NCI-H1694 treated with DMSO at 0.1 percent for 48 hours (cell line): ENCODE measurements around the gene HOXD10.

Experiments used
- DNase-seq: peaks from one replicate; lab custom pipeline; 2025; lab: John Stamatoyannopoulos, UW

The HOXD10 gene

DNA sequence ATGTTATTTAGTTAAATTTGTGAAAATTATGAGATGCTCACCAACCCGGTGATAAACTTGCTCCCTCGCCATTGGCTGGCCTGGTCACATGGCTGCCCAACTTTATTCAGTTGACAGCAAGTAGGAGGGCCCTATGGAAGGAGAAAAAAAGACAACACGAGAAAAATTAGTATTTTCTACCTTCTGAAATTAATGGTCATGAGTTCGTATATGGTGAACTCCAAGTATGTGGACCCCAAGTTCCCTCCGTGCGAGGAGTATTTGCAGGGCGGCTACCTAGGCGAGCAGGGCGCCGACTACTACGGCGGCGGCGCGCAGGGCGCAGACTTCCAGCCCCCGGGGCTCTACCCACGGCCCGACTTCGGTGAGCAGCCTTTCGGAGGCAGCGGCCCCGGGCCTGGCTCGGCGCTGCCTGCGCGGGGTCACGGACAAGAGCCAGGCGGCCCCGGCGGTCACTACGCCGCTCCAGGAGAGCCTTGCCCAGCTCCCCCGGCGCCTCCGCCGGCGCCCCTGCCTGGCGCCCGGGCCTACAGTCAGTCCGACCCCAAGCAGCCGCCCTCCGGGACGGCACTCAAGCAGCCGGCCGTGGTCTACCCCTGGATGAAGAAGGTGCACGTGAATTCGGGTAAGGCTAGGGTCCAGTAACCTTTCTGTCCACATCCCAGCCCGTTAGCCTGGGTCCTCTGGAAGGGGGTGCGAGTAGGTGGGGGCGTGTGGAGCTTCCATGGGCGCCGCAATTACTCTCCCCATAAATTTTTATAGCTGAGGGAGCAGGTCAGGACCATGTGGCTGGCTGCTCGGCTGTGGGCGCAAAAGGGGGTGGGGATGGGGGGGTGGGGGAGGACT lies 35.1 kb downstream of the HOXD10 start, which contains the start of gene HOXD4:
Gene HOXD4 (plus strand): TSS at position 109 of the 846 bp plus-strand sequence. CDS start 84 bp downstream, at position 193.
- no peak for DNase-seq

DNA sequence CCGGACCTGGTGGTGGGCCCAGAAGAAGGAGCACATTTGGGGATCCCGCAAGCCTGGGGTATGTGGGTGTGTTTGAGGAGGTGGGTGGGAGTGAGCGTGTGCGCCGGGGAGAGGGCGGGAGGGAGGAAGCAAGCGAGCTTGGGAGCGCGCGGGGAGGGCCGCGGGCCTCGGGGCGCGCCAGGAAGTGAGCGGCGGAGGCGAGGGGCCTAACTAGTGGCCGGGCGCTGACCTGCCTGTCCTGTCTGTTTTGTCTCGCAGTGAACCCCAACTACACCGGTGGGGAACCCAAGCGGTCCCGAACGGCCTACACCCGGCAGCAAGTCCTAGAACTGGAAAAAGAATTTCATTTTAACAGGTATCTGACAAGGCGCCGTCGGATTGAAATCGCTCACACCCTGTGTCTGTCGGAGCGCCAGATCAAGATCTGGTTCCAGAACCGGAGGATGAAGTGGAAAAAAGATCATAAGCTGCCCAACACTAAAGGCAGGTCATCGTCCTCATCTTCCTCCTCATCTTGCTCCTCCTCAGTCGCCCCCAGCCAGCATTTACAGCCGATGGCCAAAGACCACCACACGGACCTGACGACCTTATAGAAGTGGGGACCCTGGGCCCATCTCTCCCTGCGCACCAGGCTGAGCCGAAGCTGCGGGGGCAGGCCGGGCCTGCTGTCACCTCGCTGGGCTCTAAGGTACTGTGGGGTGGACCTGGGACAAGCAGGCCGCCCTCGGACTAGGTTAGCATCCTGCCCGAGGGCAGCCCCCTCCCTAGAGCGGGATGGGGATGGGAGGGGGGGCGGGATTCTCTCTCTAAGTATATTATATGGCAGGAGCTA lies 36.0 kb downstream of the HOXD10 start:
- DNase-seq = no peak

DNA sequence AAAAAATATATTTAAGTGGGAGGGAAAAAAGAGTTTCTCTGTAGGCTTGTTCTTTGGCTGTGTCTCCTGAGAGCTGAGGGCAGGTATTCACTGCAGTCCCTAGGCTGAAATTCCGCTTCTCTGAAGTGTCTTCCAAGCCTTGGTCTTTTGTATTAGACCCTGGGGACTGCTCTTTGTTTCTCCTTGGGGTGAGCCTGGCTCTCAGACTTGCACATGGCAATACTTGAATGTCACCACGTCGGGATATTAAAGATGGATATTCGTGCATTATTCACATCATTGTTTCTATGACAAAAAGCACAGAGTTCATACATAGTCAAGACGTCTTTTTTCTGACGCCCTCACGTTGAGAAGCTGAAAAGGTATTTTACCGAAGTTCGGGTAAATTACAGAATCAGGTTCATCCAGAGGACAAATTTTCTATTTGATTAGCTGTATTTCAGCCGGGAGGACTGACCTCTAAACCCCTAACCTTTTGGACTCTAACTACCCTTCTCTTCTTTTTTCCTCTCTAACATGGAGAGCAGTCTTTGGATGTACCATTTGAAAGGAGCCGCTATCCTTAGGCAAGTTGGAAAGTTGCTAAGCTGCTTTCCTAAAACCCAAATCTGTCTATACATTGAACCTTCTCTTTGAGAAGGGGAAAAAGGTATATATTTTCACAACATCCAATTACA lies 38.1 kb downstream of the HOXD10 start:
- DNase-seq = no peak

DNA sequence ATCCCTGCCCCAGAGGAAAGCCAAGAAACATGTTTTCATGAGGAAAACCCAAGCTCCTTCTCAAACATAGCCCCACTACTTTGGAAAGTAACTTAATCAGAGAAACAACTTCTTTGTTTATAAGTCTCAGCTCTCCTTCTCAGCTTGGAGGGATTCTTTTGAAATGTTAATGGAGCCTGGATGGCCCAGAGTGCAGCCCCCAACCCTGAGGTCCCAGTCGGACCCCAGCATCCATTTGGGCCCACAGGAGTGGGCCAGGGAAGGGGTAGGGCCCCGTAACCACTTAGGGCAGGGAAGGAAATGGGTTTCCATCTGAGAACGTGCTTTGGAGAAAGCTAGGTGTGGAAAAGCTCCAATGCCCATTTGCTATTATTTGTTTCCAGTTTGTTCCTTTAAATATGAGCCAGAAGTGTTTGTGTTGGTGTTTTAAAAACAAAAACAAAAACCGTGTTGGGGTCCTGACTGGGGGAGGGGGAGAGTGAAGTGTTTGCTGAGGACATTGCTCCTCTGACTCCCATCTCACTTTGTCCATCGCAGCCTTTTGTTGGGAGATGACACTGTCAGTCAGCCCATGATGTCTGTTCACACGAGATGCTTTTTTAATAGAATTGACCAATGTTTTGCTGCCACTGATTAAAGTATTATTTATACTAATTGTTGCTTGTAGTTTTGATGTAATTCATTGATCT lies 38.9 kb downstream of the HOXD10 start:
- DNase-seq = no peak

DNA sequence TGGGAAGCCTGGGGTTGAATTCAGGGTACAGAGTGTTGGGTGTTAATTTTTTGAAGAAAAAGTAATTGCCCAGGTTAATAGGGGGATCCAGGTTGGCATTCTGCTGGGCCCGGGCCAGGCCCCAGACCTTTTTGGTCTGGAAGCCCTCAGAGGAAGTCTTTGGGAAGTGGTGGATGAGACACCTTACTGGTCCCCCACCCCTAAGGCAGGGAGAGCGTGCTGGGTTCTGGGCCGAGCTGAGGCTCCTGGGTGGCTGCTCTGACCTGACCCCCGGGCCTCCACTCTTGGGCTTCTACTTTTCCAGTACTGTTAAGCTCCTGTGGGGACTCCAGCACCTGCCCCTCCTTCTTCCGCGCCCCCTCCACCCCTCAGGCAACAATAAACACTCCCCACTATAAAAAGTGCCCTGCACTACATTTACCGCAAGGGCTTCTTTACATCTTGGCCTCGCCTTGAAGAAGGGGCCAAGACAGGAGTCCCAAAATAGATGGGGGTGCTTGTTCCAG lies 39.8 kb downstream of the HOXD10 start:
- no peak for DNase-seq

DNA sequence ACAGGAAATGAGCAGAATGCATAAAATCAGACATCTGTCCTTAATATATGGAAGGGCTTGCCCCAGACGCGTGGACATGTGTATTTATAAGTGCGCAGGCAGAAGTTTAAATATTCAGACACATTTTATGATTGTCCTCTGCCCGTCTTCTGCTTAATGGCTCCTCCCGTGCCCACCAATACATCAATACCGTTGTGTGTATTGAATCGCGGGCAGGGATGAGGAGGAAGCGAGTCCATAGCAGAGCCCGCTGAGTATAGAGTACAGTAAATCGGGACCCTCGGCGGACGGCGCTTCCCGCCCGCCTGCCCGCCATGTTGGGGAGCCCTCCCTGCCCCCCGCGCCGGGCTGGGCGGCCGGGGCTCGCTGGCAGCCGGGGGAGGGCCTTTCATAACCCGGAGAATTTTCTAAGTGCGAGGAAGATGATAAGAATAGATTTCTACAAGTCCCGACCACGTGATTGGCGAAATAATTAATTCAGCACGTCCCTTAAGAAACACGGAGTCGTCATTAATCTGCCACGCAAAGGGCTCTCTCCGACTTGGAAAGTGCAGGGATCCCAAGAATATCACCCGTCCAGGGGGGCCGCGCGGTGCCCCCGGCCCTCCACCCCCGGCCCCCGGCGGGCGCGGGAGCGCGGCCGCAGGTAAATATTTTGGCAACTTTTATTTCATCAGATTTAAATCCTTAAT lies 40.4 kb downstream of the HOXD10 start, which contains the start of gene HOXD3:
Gene HOXD3 (plus strand): TSS at position 501 of the 692 bp plus-strand sequence. CDS start 11,808 bp downstream, outside the sequence.
- no peak for DNase-seq

DNA sequence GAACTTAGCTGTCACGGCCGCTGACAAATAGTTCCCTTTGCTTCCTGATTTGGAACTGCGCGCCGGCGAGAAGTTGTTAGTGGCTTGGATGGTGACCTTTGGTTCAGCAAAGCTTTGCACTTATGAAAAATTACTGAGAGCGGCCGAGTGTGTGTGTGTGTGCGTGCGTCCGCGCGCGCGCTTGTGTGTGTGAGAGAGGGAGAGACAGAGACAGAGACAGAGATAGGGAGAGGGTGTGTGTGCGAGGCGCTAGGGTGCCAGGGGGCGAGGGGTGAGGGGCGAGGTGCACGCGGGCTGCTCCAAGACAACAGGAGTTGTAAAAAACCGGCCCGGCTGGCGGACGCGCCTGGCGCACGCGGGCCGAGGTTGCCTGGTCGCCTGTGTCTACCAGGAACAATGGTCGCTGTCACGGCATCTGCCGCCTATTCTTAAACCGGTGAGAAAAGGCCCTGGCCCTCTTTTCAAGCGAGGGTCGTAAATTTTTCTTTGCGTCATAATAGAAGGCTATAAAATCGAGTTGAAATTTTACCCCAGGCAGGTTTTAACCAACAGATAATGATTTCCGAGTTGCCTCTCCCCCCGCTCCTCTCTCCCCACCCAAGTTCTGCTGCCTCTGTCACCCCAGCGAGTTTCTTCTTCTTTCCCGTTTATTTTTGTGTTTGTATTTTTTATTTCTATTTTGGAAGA lies 41.1 kb downstream of the HOXD10 start:
- peak; percentile 43 for DNase-seq

DNA sequence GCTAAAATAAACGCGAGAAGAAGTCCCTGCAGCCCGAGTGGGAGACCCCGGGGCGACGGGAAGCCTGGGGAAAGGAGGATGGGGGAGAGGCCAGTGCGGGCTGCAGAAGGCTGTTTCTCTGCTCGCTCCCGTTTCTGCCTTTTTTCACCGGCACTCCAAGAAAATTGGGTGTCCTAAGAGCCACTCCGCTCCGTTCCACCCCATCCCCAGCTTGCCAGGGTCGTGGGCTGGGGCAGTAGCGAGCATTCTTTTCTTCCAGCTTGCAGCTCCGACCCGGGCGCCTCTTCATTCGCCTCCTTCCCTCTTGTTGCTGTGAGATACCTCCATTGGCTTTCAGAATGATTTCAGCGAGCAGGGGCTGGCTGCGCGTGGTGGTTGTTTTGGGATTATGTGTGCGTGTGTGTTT lies 41.6 kb downstream of the HOXD10 start:
- DNase-seq = peak; percentile 43

DNA sequence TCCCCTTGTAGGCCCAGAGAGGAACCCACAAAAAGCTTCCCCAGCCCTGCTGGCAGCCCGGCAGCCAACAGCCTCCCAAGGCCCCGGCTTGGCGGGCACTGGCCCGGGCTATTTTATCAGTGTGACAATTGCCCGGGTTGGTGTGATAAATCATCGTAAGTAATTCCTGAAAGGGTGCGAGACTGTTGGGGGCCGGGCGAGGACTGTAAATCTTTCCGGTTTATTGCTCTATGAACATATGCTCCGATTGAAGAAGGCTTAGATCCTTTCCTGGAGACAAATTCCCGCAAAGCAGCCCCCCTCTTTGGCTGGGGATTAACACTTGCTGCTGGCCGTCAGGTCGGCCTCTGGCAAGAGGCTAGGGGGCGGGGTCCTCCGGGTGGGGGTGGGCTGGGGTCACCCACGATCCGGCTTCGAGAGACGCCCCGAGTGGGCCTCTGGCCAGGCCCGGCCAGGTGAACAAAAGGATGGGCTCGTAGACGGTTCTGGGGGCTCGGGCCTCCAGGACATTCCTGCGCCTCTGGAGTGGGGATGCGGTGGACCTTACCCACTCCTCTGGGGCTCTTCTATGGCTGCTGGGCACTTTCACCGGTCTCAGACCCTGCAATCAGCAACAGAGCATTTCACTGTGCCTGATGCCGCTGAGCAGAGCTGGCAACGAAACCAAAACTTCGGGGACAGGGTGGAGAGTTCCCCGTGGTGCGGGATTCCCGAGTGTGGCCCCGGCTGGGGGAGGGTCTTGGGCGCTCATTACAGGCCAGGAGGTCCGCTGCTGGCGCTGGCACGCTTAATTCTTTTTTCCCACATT lies 42.5 kb downstream of the HOXD10 start:
- DNase-seq = peak; percentile 11

DNA sequence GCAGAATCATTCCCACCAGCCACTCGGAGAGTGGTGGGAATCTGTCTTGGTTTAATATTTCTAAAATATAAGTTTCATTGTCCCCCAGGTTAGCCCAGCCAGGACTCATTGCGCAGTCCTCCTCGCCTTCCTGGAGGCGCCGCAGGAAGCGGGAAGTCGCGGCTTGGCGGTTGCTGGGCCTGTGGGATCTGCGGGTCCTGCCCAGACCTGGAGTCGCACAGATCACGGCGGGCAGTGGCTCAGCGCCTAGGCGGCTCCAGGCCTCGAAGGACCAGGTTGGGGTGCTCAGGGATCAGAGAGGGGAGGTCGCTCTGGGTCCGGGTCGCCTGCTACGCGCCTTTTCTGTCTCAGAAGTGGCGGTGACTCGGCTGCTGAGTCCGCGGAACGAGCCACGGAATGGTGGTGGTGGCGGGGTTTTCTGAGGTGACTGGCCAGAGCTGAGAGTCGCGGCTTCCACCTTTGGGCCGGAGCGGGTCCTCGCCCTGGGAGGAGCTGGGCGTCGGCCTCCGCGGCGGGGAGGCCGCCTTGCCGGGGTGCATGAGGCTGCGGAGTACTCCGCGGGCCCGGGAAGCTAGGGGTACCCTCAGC lies 43.2 kb downstream of the HOXD10 start:
- DNase-seq = no peak

DNA sequence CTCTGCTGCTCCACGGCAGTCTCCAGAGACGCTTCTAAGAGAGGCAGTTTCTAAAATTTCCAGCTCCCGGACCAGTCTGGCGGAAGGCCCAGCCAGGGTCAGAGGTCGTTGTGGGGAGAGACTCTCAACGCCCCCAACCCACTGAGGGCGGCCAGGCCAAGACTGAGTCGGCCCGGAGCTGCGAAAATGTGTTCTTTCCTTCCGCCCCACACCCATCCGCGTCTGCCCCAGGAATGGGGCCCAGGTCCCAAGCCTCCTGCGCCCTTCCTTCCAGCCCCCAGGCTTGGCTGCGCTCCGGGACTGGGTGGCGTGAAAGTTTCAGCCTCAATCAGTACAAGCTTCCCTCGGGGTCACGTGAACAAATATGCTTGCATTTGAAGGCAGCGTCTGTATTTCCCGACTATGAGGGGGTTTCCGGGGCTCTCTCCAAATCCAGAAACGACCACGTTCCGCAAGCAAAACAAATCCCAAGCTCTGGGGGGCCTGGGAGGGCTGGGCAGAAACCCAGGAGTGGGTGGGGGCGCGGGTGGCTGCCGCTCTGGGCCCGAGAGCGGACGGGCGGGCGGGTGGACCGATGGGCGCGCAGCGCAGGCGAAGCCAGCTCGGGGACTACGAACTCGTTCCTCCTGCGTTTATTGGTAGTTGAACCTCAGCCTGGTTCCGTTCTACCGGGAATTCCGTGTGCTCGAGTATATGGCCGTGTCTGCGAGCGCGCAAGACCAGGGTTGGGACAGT lies 43.8 kb downstream of the HOXD10 start:
- no peak for DNase-seq

DNA sequence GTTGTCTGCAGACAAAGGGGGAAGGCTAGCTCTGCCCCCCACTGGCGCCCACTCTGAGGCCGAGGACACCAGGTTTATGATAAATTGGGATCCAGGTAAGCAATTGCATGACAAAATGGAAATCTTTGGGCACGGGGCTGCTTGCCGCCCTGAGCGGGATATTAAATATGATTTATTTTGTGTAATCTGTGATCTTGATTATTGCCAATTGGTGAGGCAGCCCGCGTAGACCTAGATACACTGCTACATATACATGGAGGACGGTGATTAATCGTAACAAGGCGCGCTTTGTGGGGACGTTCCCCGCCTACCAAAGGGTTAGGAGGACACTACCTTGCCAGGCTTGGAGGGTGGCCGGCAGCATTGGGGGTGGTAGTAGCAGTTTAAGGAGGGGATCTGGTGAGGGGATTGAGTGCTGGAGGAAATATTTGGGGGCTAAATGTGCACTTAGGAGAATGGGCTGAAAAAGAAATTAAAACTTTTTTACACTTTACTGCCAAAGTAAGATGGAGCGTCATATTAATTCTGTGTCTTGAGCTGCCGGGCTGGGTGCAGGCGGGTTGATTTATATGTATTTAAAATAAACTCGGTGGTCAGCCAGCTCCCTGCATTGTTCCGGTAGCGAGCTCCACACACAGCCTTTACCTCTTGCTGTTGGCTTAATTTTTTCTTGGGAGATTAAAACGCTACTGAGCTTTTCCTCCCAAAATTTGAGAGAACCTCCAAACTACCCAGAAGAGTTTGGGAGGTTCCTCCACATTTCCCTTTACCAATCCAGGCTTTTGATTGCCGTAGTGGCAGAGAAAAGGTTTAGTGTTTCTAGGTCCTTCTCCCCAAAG lies 44.6 kb downstream of the HOXD10 start:
- no peak for DNase-seq

DNA sequence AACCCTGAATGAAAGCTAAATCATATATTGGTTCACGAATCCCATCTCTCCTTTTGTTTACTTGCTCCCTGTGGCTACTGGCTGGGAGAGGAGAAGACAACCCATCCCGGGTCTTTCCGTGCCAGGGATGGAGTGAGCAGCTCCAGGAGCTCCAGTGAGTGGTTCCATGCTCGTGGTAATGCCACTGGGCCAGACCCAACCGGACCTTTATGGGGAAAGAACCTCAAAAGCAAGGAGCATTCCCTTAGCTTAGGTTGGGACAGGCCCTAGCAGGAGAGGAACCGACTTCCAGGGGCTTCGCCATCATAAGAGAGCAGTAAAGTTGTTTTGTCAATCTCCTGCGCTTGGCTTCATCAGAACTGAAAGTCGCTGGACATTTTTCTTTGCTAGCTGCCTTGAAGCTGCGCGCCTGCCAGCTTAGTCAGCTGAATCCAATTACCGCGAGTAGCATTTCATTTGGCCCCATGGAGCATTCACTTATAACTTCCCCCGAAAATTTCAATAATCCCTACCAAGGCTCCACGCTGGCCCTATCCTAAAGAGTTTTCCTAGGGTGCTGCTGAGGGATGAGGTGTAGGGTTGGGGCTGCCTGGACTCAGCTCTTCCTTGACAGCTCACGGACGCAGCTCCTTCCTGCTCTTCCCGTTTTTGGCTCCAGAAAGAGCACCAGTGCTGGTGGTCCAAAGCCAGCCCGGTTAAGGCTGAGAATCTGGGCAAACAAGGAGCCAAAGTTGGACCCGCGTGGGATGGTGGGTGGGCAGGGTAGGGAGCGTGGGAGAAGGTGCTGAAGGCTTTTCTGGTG lies 45.4 kb downstream of the HOXD10 start:
- no peak for DNase-seq

DNA sequence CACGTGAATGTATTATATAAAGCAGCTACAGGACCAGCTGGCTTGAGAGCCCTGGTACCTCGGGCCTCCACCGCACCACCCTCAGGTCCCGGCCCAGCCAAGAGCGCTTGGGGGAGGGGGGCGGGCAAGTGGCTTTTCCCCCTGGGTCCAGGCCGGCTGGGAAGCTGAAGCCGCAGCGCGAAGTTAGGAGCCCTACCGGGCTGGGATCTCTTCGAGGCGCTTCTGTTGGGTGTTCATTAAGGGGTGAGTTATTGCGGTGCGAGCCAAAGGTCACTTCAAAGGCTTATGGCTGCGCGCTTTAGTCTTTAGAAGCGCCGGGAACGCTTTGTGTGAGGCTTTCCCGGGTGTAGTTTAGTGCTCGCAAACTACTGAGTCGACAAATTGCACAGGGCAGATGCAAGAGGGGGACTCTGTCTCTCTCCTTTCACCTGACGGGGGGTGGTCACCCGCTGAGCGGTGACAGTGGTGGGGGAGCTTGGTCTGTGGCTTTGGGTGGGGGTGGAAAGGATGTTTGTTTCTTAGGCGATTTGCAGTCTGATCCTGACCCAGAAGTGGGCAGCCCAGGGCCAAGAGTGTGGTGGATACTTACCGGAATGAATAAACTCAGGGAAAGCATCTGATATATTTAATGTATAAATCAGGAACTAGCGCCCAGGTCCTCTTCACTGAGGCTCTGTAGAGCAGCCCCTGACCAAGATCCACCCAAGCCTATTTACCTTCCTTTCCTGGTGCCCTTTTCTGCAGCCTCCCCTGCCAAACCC lies 46.5 kb downstream of the HOXD10 start:
- no peak for DNase-seq

DNA sequence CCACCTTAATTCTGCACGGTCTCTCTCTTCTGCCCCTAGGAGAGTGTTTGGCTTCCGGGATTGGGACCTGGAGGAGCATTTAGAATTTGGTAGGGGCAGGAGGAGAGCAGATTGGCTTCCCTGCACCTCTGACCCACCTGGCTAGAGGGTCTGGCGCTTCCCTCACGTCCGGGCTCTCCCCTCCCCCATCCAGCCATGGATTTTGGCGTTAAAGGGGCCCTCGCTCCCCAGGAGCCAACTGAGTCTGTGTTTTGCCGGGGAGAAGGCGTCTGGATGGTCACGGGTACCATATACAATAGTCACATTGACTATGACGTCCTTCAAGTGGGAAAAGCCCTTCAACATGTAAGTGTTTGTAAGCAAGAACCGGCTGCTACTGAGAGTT lies 47.1 kb downstream of the HOXD10 start:
- DNase-seq = no peak

DNA sequence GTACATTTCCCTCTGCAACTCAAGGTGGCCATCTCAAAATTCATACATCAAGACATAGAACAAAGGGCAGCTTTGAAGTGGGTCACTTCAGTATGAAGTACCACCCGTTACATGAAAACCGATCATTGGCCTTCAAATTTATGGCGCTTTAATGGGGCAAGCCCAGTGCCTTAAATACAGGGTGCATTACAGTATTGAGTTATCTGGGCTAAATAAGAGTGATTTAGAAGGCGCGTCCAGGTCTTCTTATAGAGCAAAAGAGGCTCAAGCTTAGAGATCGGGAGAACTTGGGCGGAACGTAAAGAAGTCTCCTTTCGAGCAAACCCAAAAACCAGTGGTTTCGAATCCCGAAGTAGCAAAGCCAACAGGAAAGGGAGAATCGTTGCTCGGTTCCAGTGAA lies 47.6 kb downstream of the HOXD10 start:
- no peak for DNase-seq
